Brain microvascular endothelial cell (primary cell): ENCODE data around the gene NOC4L.
A peak's percentile ranks its signal among the peaks of the same experiment; 100 is the strongest.

ENCODE experiments used
- DNase-seq: peaks from one replicate; pipeline ENCODE4 v3.0.0-alpha.2; 2020
- H3K27ac ChIP-seq: fragments of 250-450 bp; sonication (Bioruptor Pico); 2 replicates; pipeline ENCODE4 v1.5.1; 2020; ENCODE audit warnings: mild to moderate bottlenecking, moderate library complexity
- H3K27me3 ChIP-seq: fragments of 250-450 bp; sonication (Bioruptor Pico); replicated peaks from 2 replicates; pipeline ENCODE4 v1.5.1; 2020; ENCODE audit warnings: mild to moderate bottlenecking
- H3K36me3 ChIP-seq: fragments of 250-450 bp; sonication (Bioruptor Pico); replicated peaks from 2 replicates; pipeline ENCODE4 v1.5.1; 2020; ENCODE audit warnings: mild to moderate bottlenecking
- H3K4me3 ChIP-seq: 2 replicates; pipeline ENCODE4 v1.5.1; 2011; ENCODE audit warnings: low read depth, mild to moderate bottlenecking, control low read depth, low read length, moderate library complexity
- CTCF ChIP-seq: IDR thresholded peaks from 2 replicates; pipeline ENCODE4 v1.5.1; 2011; ENCODE audit warnings: low read depth, mild to moderate bottlenecking, moderate library complexity, low read length, control low read depth, inconsistent platforms; ENCODE audit errors: missing control alignments
- in situ Hi-C: cut with HindIII; loops from 2 replicates; pipeline ENCODE4 v1.10.0; 2017; ENCODE audit warnings: low sequenced_read_pairs, low pct_ligation_motif_present

Gene NOC4L

DNA sequence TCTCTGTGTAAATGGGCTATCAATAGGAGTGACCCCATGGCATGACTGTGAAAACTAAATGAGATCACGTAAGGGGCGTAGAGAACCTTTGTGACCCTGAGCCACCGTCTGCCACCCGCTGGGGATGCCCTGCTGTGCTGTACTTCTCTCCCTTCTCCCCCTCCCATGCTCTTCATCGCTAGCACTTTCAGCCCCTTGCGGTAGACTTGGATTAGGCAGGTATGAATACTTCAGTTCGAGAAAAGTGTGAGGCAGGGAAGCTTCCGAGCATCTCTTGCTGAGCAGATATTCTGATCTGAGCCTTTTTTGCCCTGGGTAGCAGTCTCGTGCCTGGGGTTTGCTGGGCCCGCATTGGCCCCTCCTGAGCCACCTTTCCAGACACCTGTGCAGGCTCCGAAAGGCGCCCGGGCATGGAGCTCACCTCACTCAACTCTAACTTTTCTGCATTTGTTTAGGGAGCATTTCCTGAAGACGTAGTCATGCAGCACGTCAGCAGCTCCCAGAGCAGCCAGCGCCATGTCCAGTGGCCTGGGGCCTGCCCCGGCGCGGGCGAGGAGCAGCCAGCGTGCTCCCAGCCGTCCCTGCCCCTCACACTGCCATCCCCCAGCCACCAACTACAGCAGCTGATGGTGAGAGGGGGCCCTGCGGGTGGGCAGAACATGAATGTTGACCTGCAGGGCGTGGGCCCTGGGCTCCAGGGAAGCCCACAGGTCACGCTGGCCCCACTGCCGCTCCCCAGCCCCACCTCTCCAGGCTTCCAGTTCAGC, 40.5 kb upstream of the NOC4L start:
- Histone ChIP-seq H3K36me3 (peaks cover 17% of the 10 kb centered on the region), H3K27me3 (no peaks in the 10 kb centered on the region), H3K27ac (no peak overlapping the region), H3K4me3 (no peak overlapping the region)
- in situ Hi-C loops: no loop called here
- DNase-seq: no peak
- TF ChIP-seq CTCF: no peak

DNA sequence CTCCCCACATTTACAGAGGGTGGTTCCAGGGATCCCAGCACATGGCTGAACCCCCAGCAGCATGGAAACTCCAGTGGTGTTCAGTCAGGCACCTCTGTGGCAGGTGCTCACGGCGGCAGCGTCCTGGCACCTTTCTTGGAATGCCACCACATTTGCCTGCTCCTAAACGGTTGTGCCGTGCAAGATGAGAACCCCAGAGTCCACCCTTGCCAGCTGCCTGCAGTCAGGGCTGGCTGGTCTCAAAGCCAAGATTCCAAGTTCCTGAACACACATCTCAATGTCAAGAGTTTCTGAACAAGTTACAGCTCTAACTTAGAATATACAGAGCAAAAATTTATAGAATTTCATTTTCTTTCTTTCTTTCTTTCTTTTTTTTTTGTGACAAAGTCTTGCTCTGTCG, 38.8 kb upstream of the NOC4L start:
- H3K36me3 ChIP-seq: peaks cover 17% of the 10 kb centered on the region
- no peak overlapping the region for H3K27ac ChIP-seq
- DNase-seq: no peak
- TF ChIP-seq CTCF: no peak
- H3K4me3 ChIP-seq: no peak overlapping the region
- in situ Hi-C loops: no loop called here
- no peaks in the 10 kb centered on the region for H3K27me3 ChIP-seq

DNA sequence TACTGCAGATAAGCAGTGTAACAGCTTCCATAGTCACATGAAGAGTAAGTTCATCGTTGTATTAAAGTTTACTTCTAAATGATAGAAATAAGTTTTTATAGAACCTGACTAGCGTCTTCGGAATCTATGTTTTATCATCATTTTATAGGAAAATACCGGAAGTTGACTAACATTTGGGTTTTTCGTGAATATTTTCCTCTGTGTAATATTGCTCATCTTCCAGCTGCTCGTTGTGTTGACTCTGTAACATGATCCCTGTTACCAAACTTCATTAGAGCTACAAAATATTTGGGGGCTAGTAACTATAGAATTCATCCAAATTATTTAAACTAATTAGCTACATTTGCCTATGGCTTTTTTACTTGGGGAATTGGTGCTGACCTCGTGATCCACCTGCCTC, 37.3 kb upstream of the NOC4L start:
- Histone ChIP-seq H3K27me3 (no peaks in the 10 kb centered on the region), H3K36me3 (peaks cover 30% of the 10 kb centered on the region), H3K4me3 (no peak overlapping the region), H3K27ac (peak overlapping the region; percentile 39)
- in situ Hi-C loops: no loop called here
- TF ChIP-seq CTCF: no peak
- DNase-seq: no peak

- no peak for TF ChIP-seq CTCF
- DNase-seq: no peak
- peaks cover 31% of the 10 kb centered on the region for H3K36me3 ChIP-seq
- in situ Hi-C loops: no loop called here
- no peaks in the 10 kb centered on the region for H3K27me3 ChIP-seq
- no peak overlapping the region for H3K4me3 ChIP-seq
- no peak overlapping the region for H3K27ac ChIP-seq
Observed at GRCh38 chr12:132108211-132108832, 35.9 kb upstream of the NOC4L start.

- no peak for TF ChIP-seq CTCF
- Histone ChIP-seq H3K36me3 (peaks cover 46% of the 10 kb centered on the region), H3K27ac (no peak overlapping the region), H3K27me3 (no peaks in the 10 kb centered on the region), H3K4me3 (no peak overlapping the region)
- peak; percentile 18 for DNase-seq
- in situ Hi-C loops: no loop called here
Observed at GRCh38 chr12:132109741-132110140, 34.5 kb upstream of the NOC4L start.
